ENCODE measurements around the gene MFSD8.
"Not testable (repeated sequence)": the region's sequence is repeated elsewhere in the genome, so short reads cannot be mapped to it uniquely, and the experiment has no call there.

The MFSD8 gene

GRCh38 chr4:127931836-127932235, 33.1 kb downstream of the MFSD8 start:
- DNase-seq (ENCODE audit: low read depth in 3 of 3) = not testable (repeated sequence)

- DNase-seq (ENCODE audit: low read depth in 3 of 3) = no peak
Observed at GRCh38 chr4:127930175-127930574, 34.8 kb downstream of the MFSD8 start.

- not testable (repeated sequence) for DNase-seq (ENCODE audit: low read depth in 3 of 3)
Observed at GRCh38 chr4:127925720-127926119, 39.3 kb downstream of the MFSD8 start.

GRCh38 chr4:127922226-127922625, 42.7 kb downstream of the MFSD8 start:
- no peak for DNase-seq (ENCODE audit: low read depth in 3 of 3)

GRCh38 chr4:127920521-127920920, 44.5 kb downstream of the MFSD8 start:
- no peak for DNase-seq (ENCODE audit: low read depth in 3 of 3)

DNA sequence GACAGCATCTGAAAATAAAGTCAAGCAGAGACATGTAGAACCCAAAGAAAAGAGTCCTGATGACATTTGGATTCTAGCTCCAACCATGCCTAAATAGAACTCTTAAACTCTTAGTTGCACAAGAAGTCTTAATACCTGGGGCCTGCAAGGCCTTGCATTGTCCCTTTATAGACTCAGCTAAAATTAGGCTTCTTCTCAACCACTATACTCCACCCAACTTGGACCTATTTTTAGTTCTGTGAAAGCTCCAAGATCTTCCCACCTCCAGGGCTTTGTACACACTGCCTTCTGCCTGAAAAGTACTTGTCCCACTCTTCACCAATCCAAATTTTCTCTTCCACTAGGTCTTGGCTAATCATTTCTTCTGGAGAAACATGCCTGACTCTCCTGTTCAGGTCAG, 47.8 kb downstream of the MFSD8 start:
- no peak for DNase-seq (ENCODE audit: low read depth in 3 of 3)

DNA sequence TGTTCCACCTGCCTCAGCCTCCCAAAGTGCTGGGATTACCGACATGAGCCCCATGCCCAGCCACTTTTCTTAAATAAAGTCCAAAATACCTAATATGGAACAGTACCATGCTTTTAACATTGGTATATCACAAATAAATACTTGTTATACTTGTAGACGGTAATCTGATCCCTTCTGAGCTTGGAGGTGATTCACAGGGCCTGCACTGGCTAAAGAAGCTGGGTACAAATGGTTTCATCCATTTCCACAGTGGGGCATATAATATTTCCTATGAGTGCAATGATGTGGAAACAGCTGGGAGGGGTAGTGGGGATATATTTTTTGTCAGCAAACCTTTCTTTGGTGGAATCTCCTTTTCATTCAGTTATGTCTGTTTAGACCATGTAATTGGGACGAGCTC, 48.5 kb downstream of the MFSD8 start:
- DNase-seq (ENCODE audit: low read depth in 3 of 3) = no peak

- no peak for DNase-seq (ENCODE audit: low read depth in 3 of 3)
Observed at GRCh38 chr4:127905029-127905428, 59.9 kb downstream of the MFSD8 start.

- DNase-seq (ENCODE audit: low read depth in 3 of 3) = not testable (repeated sequence)
Observed at GRCh38 chr4:127899682-127900081, 65.3 kb downstream of the MFSD8 start.

DNA sequence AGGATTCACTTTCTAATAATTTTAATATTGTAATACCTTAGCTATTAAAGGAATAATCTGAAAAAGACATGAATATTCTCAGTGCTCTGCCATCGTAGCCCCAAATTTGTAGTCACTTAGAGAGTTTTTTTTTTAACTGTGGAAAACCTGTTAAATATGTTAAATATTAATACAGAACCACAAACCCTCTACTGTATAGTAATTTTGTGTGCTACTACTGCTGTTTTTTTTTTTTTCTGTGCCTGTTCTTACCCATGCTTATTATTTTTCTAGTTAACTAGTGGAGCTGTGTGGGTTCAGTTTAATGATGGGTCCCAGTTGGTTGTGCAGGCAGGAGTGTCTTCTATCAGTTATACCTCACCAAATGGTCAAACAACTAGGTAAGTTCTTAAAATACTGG, 68.4 kb downstream of the MFSD8 start:
- DNase-seq (ENCODE audit: low read depth in 3 of 3) = no peak

- no peak for DNase-seq (ENCODE audit: low read depth in 3 of 3)
Observed at GRCh38 chr4:127896069-127896468, 68.9 kb downstream of the MFSD8 start.

DNA sequence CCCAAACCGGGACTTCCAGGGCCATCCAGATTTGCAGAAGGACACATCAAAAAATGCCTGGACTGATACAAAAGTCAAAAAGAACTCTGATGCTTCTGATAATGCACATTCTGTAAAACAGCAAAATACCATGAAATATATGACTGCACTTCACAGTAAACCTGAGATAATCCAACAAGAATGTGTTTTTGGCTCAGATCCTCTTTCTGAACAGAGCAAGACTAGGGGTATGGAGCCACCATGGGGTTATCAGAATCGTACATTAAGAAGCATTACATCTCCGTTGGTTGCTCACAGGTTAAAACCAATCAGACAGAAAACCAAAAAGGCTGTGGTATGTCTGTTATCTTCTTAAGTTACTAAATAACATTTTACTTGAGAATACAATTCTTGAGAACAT, 75.1 kb downstream of the MFSD8 start:
- DNase-seq (ENCODE audit: low read depth in 3 of 3) = no peak

DNA sequence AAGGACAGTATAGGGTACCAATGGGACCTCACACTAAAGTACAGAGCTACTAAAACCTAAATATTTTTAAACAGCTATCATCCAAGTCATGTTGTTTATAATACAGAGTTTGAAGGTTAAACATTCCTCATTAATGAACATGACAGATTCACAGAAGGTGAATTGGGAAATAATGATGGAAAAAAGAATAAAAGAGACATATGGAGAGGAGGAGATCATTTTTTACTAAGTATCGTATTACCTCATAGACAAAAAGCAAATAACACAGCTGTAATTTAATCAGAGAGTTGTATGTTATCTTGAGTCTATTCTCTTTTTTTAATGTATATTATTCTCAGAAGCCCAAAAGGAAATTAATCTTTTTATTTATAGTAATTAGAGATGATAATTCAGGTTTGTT, 76.4 kb downstream of the MFSD8 start:
- no peak for DNase-seq (ENCODE audit: low read depth in 3 of 3)

GRCh38 chr4:127881563-127881864, 83.5 kb downstream of the MFSD8 start:
- DNase-seq (ENCODE audit: low read depth in 3 of 3) = no peak

- DNase-seq (ENCODE audit: low read depth in 3 of 3) = peak; percentile 81 to 89 (median 89)
Observed at GRCh38 chr4:127880763-127881562, 84.0 kb downstream of the MFSD8 start, which contains the start of gene PLK4. Gene PLK4, plus strand, starts transcription at chr4:127880893. Its CDS starts 242 bp downstream, at chr4:127881135.

DNA sequence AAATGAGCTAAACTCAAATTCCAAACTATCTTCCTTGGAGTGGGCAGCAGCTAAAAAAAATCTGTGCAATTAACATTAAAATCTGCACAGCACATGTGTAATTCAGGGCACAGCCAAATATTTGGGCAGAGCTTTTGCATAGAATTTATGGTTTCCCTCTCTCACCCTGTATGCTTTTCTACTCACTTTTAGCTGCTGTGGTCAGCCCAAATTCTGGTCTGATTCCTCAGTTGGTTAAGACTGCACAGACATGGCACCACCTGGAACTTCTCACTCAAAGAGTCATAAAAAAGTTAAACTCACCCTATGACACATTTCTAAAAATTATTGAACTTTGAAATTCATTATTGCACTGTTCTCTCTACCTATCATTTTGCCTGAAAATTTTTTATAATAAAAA, 89.2 kb downstream of the MFSD8 start:
- DNase-seq (ENCODE audit: low read depth in 3 of 3) = no peak

GRCh38 chr4:127870688-127871087, 94.3 kb downstream of the MFSD8 start:
- DNase-seq (ENCODE audit: low read depth in 3 of 3) = no peak

DNA sequence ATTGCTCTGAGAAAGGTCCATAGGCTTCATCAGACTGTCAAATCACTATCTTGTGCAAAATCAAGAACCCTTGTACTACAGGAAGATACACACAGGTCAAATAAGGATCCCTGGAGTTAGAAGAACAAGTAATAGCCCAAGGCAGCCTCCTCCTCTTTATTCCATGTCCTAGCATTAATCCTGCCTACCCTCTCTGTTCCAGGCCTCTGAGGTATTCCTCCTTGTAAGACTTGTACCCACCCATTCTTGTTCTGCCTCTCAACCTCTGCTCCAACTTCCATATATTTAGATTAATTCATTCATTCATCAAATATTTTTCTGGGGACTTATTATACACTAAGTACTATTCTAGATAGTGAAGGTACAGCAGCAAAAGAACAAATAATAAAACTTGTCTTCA, 94.7 kb downstream of the MFSD8 start:
- no peak for DNase-seq (ENCODE audit: low read depth in 3 of 3)

DNA sequence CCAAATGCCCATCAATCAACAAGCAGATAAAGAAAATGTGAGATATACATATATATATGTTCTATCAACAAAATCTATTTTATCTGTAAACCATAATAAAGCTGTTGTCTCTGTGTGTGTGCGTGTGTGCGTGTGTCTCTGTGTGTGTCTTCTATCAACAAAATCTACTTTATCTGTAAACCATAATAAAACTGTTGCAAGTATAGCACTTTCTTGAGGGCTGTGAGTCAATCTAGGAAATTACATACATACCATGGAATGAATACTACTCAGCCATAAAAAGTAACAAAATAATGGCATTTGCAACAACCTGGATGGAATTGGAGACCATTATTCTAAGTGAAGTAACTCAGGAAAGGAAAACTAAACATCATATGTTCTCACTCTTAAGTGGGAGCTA, 96.8 kb downstream of the MFSD8 start:
- DNase-seq (ENCODE audit: low read depth in 3 of 3) = no peak
